Measurements from ENCODE around the gene CIAO3. TPM values are rescaled to one million over a fixed set of nuclear protein-coding genes. Genes with fewer than 3 reads are reported as not detected.
"Not testable (repeated sequence)": the region's sequence is repeated elsewhere in the genome, so short reads cannot be mapped to it uniquely, and the experiment has no call there.

The CIAO3 gene
- total RNA-seq, 1 donor from 2014 or later = 38.9 TPM

- not testable (repeated sequence) for DNase-seq (ENCODE audit: low spot score)
Measured at GRCh38 chr16:776298-776697, 35.5 kb upstream of the CIAO3 start.

GRCh38 chr16:775236-775796 lies 34.5 kb upstream of the CIAO3 start:
- no peak for DNase-seq (ENCODE audit: low spot score)

GRCh38 chr16:774086-775001 lies 33.5 kb upstream of the CIAO3 start:
- DNase-seq (ENCODE audit: low spot score) = no peak

GRCh38 chr16:772959-773358 lies 32.2 kb upstream of the CIAO3 start:
- DNase-seq (ENCODE audit: low spot score) = no peak

GRCh38 chr16:770411-770810 lies 29.6 kb upstream of the CIAO3 start:
- DNase-seq (ENCODE audit: low spot score) = no peak

GRCh38 chr16:769934-770333 lies 29.1 kb upstream of the CIAO3 start:
- DNase-seq (ENCODE audit: low spot score) = no peak

GRCh38 chr16:769184-769784 lies 28.5 kb upstream of the CIAO3 start:
- no peak for DNase-seq (ENCODE audit: low spot score)

- DNase-seq (ENCODE audit: low spot score) = no peak
Measured at GRCh38 chr16:768428-768827, 27.6 kb upstream of the CIAO3 start.

- no peak for DNase-seq (ENCODE audit: low spot score)
Measured at GRCh38 chr16:767743-768235, 27.0 kb upstream of the CIAO3 start.

GRCh38 chr16:766820-767640 lies 26.2 kb upstream of the CIAO3 start:
- DNase-seq (ENCODE audit: low spot score) = no peak

GRCh38 chr16:766008-766819 lies 25.4 kb upstream of the CIAO3 start:
- no peak for DNase-seq (ENCODE audit: low spot score)

- no peak for DNase-seq (ENCODE audit: low spot score)
Measured at GRCh38 chr16:765488-765865, 24.7 kb upstream of the CIAO3 start.

GRCh38 chr16:764848-765487 lies 24.2 kb upstream of the CIAO3 start:
- no peak for DNase-seq (ENCODE audit: low spot score)

GRCh38 chr16:764184-764750 lies 23.5 kb upstream of the CIAO3 start:
- no peak for DNase-seq (ENCODE audit: low spot score)

- DNase-seq (ENCODE audit: low spot score) = no peak
Measured at GRCh38 chr16:763369-764183, 22.8 kb upstream of the CIAO3 start.

- no peak for DNase-seq (ENCODE audit: low spot score)
Measured at GRCh38 chr16:762595-763268, 21.9 kb upstream of the CIAO3 start.

- no peak for DNase-seq (ENCODE audit: low spot score)
Measured at GRCh38 chr16:761625-762513, 21.1 kb upstream of the CIAO3 start.
